A673 (cell line): ENCODE results near the gene FCHSD2.

Experiments used
- CTCF ChIP-seq: fragments of 300-800, 200-600 bp; sonication (generic); conservative IDR thresholded peaks from 2 replicates; pipeline ENCODE4 v1.5.1; 2017; ENCODE audit warnings: low read depth, mild to moderate bottlenecking, antibody characterized with exemption, low read length, moderate library complexity, mixed read lengths
- EZH2 ChIP-seq: fragments of 200-600 bp; sonication (generic); IDR thresholded peaks from 2 replicates; pipeline ENCODE4 v1.6.1; 2017; ENCODE audit warnings: borderline replicate concordance, low read depth, mild to moderate bottlenecking, mixed read lengths, antibody characterized with exemption, low read length; ENCODE audit not compliant: poor library complexity, severe bottlenecking

- TF ChIP-seq CTCF (no peak), EZH2 (no peak)
Observed at GRCh38 chr11:72901374-72901773, 240.7 kb downstream of the FCHSD2 start.
